Measurements from ENCODE around the gene ETFA. TPM values are rescaled to one million over a fixed set of nuclear protein-coding genes. Genes with fewer than 3 reads are reported as not detected.

The ETFA gene
- total RNA-seq, 2 experiments from 2014 or later, result 159 to 164 TPM

GRCh38 chr15:76337696-76338485, 26.6 kb upstream of the ETFA start:
- Mint-ChIP-seq H3K4me1 (ENCODE audit: low read depth) (peaks cover 50% of the 10 kb centered on the region), H3K27me3 (peaks cover 77% of the 10 kb centered on the region), H3K27ac (no peak overlapping the region), H3K4me3 (peak overlapping the region; percentile 66), H3K36me3 (ENCODE audit: low read depth) (no peaks in the 10 kb centered on the region), H3K9me3 (no peaks in the 10 kb centered on the region)
- no peak for TF ChIP-seq CTCF (IDR thresholded peaks at IDR 0.05)
- POLR2A ChIA-PET, result interaction anchor here (0.6 to 1.0 kb wide), 3 partner anchors 9 to 541 kb away, joined by 3 read pairs; partner anchors contain the start of gene ETFA
- ATAC-seq, result no peak
- CTCF ChIA-PET, result interaction anchor here (0.6 kb wide), 1 partner anchor 153 kb away, joined by 3 read pairs; no protein-coding TSS in a partner anchor
- intact Hi-C loops (cut with micrococcal nuclease), result no loop called here
- DNase-seq, result peak; percentile 30

GRCh38 chr15:76337059-76337695, 25.9 kb upstream of the ETFA start:
- ATAC-seq, result no peak
- H3K36me3 Mint-ChIP-seq (ENCODE audit: low read depth), result no peaks in the 10 kb centered on the region
- H3K9me3 Mint-ChIP-seq, result no peaks in the 10 kb centered on the region
- ChIA-PET CTCF (interaction anchor here (0.6 to 1.6 kb wide), 2 partner anchors 9 to 153 kb away, joined by 3 read pairs; no protein-coding TSS in a partner anchor), POLR2A (interaction anchor here (0.6 to 1.0 kb wide), 2 partner anchors 9 to 541 kb away, joined by 3 read pairs; no protein-coding TSS in a partner anchor)
- peaks cover 50% of the 10 kb centered on the region for H3K4me1 Mint-ChIP-seq (ENCODE audit: low read depth)
- H3K27me3 Mint-ChIP-seq, result peaks cover 78% of the 10 kb centered on the region
- H3K4me3 Mint-ChIP-seq, result peak overlapping the region; percentile 66
- H3K27ac Mint-ChIP-seq, result no peak overlapping the region
- intact Hi-C loops (cut with micrococcal nuclease), result no loop called here
- DNase-seq, result peak; percentile 47
- no peak for TF ChIP-seq CTCF (IDR thresholded peaks at IDR 0.05)

GRCh38 chr15:76336254-76337058, 25.2 kb upstream of the ETFA start, which contains the start of gene ISL2:
ISL2 (plus strand) TSS chr15:76336773; CDS start chr15:76336884, 111 bp downstream.
- CTCF ChIA-PET, result interaction anchor here (1.2 to 1.7 kb wide), 3 partner anchors 8 to 146 kb away, joined by 3 to 4 read pairs (median 4); no protein-coding TSS in a partner anchor
- ATAC-seq (peak; percentile 61), DNase-seq (peak; percentile 85)
- Mint-ChIP-seq H3K36me3 (ENCODE audit: low read depth) (no peaks in the 10 kb centered on the region), H3K9me3 (no peaks in the 10 kb centered on the region), H3K4me3 (peak within 1 kb of the TSS; percentile 66), H3K27ac (peak within 1 kb of the TSS; percentile 14), H3K27me3 (peaks cover 71% of the 10 kb centered on the region), H3K4me1 (ENCODE audit: low read depth) (peaks cover 42% of the 10 kb centered on the region)
- POLR2A ChIA-PET, result interaction anchor here (0.6 to 1.1 kb wide), 3 partner anchors 9 to 1053 kb away, joined by 3 to 4 read pairs (median 4); no protein-coding TSS in a partner anchor
- TF ChIP-seq CTCF (IDR thresholded peaks at IDR 0.05), result no peak
- intact Hi-C loops (cut with micrococcal nuclease), result no loop called here

- Mint-ChIP-seq H3K27ac (no peak overlapping the region), H3K9me3 (no peaks in the 10 kb centered on the region), H3K27me3 (peaks cover 68% of the 10 kb centered on the region), H3K4me1 (ENCODE audit: low read depth) (peaks cover 38% of the 10 kb centered on the region), H3K4me3 (peak overlapping the region; percentile 66), H3K36me3 (ENCODE audit: low read depth) (no peaks in the 10 kb centered on the region)
- CTCF ChIA-PET, result interaction anchor here (1.2 to 1.7 kb wide), 3 partner anchors 8 to 145 kb away, joined by 3 to 4 read pairs (median 4); no protein-coding TSS in a partner anchor
- ATAC-seq (no peak), DNase-seq (peak; percentile 42)
- intact Hi-C loops (cut with micrococcal nuclease), result no loop called here
- no peak for TF ChIP-seq CTCF (IDR thresholded peaks at IDR 0.05)
- POLR2A ChIA-PET, result interaction anchor here (0.6 to 1.1 kb wide), 4 partner anchors 10 to 1054 kb away, joined by 3 to 4 read pairs (median 4); no protein-coding TSS in a partner anchor
These were observed 24.3 kb upstream of the ETFA start for GRCh38 chr15:76335307-76336253.

Data from activated CD8-positive, alpha-beta T cell treated with anti-CD3 and anti-CD28 coated beads for 36 hours (primary cell).